Neural crest cell (in vitro differentiated cells): ENCODE measurements around the gene FAM135A. TPM values are rescaled to one million over a fixed set of nuclear protein-coding genes. Genes with fewer than 3 reads are reported as not detected.

Experiments
- DNase-seq: peaks from one replicate; pipeline ENCODE4 v3.0.0; 2021; ENCODE audit warnings: low read depth, mixed read lengths, low spot score
- H3K27ac Mint-ChIP-seq: one replicate; pipeline ENCODE4 v1.8.0; 2021; ENCODE audit warnings: mild to moderate bottlenecking, mixed read lengths; ENCODE audit not compliant: unreplicated experiment
- H3K27me3 Mint-ChIP-seq: 2 replicates; pipeline ENCODE4 v1.8.0; 2021; ENCODE audit warnings: low read depth, mild to moderate bottlenecking, mixed read lengths
- H3K36me3 Mint-ChIP-seq: 2 replicates; pipeline ENCODE4 v1.8.0; 2021; ENCODE audit warnings: low read depth, mild to moderate bottlenecking, mixed read lengths
- H3K4me1 Mint-ChIP-seq: 2 replicates; pipeline ENCODE4 v1.8.0; 2021; ENCODE audit warnings: mixed read lengths
- H3K4me3 Mint-ChIP-seq: one replicate; pipeline ENCODE4 v1.8.0; 2021; ENCODE audit warnings: mild to moderate bottlenecking, mixed read lengths
- H3K9me3 Mint-ChIP-seq: 2 replicates; pipeline ENCODE4 v1.8.0; 2021; ENCODE audit warnings: mixed read lengths
- total RNA-seq: library from RNA; stranded (reverse); gene quantifications from 2 replicates; pipeline ENCODE4 v1.2.1, GENCODE V29; 2021
- TF ChIP-seq, protein P1 (sequence below): fragments of 200-600 bp; sonication (generic); conservative IDR thresholded peaks from 2 replicates; pipeline ENCODE4 v1.5.0; 2021; ENCODE audit warnings: antibody characterized with exemption, mild to moderate bottlenecking

The FAM135A gene
- total RNA-seq, 1 donor from 2014 or later: 30.9 TPM

DNA sequence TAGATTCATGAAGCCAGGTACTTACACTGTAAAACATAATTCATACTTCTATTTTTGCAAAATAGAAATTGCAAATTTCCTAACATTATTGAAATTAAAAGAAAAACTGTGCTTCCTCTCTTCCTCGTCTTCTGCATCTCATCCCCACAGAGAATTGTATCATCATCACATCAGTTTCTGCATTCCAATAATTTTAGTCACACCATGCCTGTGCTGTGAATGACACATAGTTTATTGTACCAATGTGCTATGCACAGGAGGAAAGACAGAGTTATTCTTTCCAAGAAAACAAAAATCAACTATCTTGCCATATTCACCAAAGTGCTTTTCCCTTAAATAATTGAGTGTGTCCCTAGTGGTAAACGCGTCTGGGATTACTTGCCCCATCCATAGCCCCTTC is 38.1 kb upstream of the FAM135A start:
- no peak overlapping the region for H3K4me3 Mint-ChIP-seq
- TF ChIP-seq, protein P1, sequence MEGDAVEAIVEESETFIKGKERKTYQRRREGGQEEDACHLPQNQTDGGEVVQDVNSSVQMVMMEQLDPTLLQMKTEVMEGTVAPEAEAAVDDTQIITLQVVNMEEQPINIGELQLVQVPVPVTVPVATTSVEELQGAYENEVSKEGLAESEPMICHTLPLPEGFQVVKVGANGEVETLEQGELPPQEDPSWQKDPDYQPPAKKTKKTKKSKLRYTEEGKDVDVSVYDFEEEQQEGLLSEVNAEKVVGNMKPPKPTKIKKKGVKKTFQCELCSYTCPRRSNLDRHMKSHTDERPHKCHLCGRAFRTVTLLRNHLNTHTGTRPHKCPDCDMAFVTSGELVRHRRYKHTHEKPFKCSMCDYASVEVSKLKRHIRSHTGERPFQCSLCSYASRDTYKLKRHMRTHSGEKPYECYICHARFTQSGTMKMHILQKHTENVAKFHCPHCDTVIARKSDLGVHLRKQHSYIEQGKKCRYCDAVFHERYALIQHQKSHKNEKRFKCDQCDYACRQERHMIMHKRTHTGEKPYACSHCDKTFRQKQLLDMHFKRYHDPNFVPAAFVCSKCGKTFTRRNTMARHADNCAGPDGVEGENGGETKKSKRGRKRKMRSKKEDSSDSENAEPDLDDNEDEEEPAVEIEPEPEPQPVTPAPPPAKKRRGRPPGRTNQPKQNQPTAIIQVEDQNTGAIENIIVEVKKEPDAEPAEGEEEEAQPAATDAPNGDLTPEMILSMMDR: no peak
- DNase-seq: no peak
- H3K4me1 Mint-ChIP-seq: no peaks in the 10 kb centered on the region
- no peaks in the 10 kb centered on the region for H3K27me3 Mint-ChIP-seq
- peaks cover 4% of the 10 kb centered on the region for H3K9me3 Mint-ChIP-seq
- no peak overlapping the region for H3K27ac Mint-ChIP-seq
- H3K36me3 Mint-ChIP-seq: no peaks in the 10 kb centered on the region

DNA sequence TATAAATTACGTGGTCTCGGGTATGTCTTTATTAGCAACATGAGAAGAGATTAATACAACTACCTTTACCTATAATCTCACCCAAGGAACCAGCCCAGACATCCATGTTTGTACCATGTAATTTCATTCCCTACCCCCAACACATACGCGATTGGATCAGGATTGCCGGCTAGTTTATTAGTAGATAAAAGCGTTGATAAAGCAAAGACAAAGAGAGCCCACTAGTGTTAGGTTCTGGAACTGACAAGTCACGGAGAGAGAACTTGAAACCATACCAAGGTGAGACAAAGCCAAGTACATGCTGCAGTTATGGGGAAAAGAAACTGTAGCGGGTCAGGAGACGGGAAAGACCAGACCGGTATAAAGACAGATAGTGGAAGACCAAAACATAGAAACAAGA is 37.4 kb upstream of the FAM135A start:
- no peak for DNase-seq
- Mint-ChIP-seq H3K4me1 (no peaks in the 10 kb centered on the region), H3K4me3 (no peak overlapping the region)

DNA sequence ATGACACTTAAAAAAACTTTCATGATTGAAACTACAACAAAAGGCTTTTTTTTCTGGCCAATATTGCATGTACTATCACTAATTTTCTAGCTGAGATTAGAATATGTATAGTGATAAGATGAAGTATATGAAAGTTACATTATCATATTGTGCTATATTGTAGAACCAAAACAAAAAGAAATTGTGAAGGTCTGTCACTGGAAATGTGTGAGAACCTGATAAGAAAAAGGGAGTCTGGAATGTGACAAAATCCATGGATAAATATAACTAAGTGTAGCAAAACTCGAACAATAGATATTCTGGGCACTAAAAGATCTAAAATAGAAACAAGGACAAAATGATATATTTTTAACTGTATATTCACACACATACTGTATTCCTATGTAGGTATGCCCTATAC is 36.7 kb upstream of the FAM135A start:
- no peak for DNase-seq
- Mint-ChIP-seq H3K4me1 (no peaks in the 10 kb centered on the region), H3K27ac (no peak overlapping the region), H3K9me3 (peaks cover 8% of the 10 kb centered on the region), H3K27me3 (no peaks in the 10 kb centered on the region), H3K36me3 (no peaks in the 10 kb centered on the region), H3K4me3 (no peak overlapping the region)
- TF ChIP-seq, protein P1: no peak

More for the DNA sequence above, 37.4 kb upstream of the FAM135A start:
- Mint-ChIP-seq H3K9me3 (peaks cover 5% of the 10 kb centered on the region), H3K27ac (no peak overlapping the region), H3K36me3 (no peaks in the 10 kb centered on the region), H3K27me3 (no peaks in the 10 kb centered on the region)
- TF ChIP-seq, protein P1: peak; percentile 28

DNA sequence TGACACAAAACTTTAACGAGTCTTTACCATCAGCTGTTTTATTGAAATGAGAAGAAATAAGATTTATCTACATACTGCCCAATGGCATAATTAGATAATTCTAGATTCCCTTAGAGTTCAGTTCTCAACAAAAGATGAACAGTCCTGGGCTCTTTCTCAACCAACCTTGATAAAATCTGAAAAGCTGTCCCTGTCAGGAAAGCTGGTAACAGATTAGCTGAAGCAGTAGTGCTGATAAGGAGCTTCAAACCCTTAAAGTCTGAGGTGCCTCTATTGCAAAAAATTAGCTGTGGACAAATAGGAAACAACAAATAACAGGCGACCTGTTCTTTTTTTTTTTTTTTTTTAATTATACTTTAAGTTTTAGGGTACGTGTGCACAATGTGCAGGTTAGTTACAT is 35.9 kb upstream of the FAM135A start:
- DNase-seq: no peak
- TF ChIP-seq, protein P1: no peak
- H3K27me3 Mint-ChIP-seq: no peaks in the 10 kb centered on the region
- peaks cover 8% of the 10 kb centered on the region for H3K9me3 Mint-ChIP-seq
- H3K36me3 Mint-ChIP-seq: no peaks in the 10 kb centered on the region
- no peak overlapping the region for H3K4me3 Mint-ChIP-seq
- H3K4me1 Mint-ChIP-seq: no peaks in the 10 kb centered on the region
- H3K27ac Mint-ChIP-seq: no peak overlapping the region

DNA sequence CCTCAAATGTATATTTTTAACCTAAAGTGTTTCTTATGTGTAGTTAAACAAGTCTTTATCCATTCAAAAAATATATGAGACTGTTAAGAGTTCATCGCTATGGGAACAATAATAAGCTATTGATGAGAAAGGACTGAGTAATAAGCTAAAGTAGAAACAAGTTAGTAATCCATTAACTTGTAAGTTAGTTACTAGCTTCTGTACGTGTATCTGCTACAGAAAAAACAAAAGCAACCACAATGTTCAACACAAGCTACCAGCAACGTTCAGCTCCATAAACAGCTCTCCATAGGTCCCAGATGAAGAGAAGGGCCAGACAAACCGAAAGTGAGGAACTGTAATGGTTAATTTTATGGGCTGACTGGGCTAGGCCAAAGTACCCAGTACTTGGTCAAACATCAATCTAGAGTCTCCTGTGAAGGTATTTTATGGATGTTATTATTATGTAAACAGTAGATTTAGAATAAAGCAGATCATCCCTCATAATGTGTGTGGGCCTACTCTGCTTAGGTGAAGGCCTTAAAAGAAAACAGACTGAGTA is 33.8 kb upstream of the FAM135A start:
- TF ChIP-seq, protein P1: no peak
- Mint-ChIP-seq H3K9me3 (peaks cover 8% of the 10 kb centered on the region), H3K27ac (no peak overlapping the region), H3K36me3 (no peaks in the 10 kb centered on the region), H3K4me3 (no peak overlapping the region), H3K27me3 (no peaks in the 10 kb centered on the region), H3K4me1 (no peaks in the 10 kb centered on the region)
- DNase-seq: no peak
